Body of pancreas (tissue), 4 donors: ENCODE data around the gene MED8.

Experiments used
- CTCF ChIP-seq, 7 experiments: fragments of 450-650 bp in 4 of 7; fragments of 200-600 bp in 3 of 7; sonication (generic) in 3 of 7; IDR thresholded peaks; one replicate each; pipeline ENCODE4 v1.5.1; 2016 to 2019; ENCODE audit warnings: antibody characterized with exemption in 7 of 7
- POLR2A ChIP-seq, 3 donors: fragments of 450-650 bp; IDR thresholded peaks; one replicate each; pipeline ENCODE4 v1.6.1; 2016; ENCODE audit warnings: antibody characterized with exemption in 3 of 3, mild to moderate bottlenecking in 2 of 3

GRCh38 chr1:43438006-43438405 is 48.4 kb upstream of the MED8 start:
- TF ChIP-seq CTCF (IDR thresholded peaks at IDR 0.05): no peak
- no peak for TF ChIP-seq POLR2A (IDR thresholded peaks at IDR 0.05)
